ENCODE data around the gene CHN1.

Gene CHN1

GRCh38 chr2:174881678-174882077 lies 123.5 kb downstream of the CHN1 start:
- TF ChIP-seq CTCF (IDR thresholded peaks at IDR 0.05), result no peak
- Histone ChIP-seq H3K4me1 (ENCODE audit: control insufficient read depth in 1 of 2, insufficient read depth in 1 of 2, low read depth in 1 of 2, low read length in 1 of 2) (no peaks in the 10 kb centered on the region), H3K9me3 (no peaks in the 10 kb centered on the region), H3K27me3 (no peaks in the 10 kb centered on the region), H3K36me3 (no peaks in the 10 kb centered on the region), H3K27ac (no peak overlapping the region), H3K4me3 (ENCODE audit: low read depth in 1 of 2, low read length in 1 of 2) (no peak overlapping the region)

GRCh38 chr2:174878537-174879147 lies 126.5 kb downstream of the CHN1 start:
- Histone ChIP-seq H3K27me3 (no peaks in the 10 kb centered on the region), H3K4me1 (ENCODE audit: control insufficient read depth in 1 of 2, insufficient read depth in 1 of 2, low read depth in 1 of 2, low read length in 1 of 2) (no peaks in the 10 kb centered on the region), H3K9me3 (no peaks in the 10 kb centered on the region), H3K27ac (no peak overlapping the region), H3K4me3 (ENCODE audit: low read depth in 1 of 2, low read length in 1 of 2) (no peak overlapping the region), H3K36me3 (no peaks in the 10 kb centered on the region)
- TF ChIP-seq CTCF (IDR thresholded peaks at IDR 0.05), result no peak

GRCh38 chr2:174877751-174878150 lies 127.4 kb downstream of the CHN1 start:
- no peak for TF ChIP-seq CTCF (IDR thresholded peaks at IDR 0.05)
- Histone ChIP-seq H3K27ac (no peak overlapping the region), H3K4me3 (ENCODE audit: low read depth in 1 of 2, low read length in 1 of 2) (no peak overlapping the region), H3K27me3 (no peaks in the 10 kb centered on the region), H3K36me3 (no peaks in the 10 kb centered on the region), H3K4me1 (ENCODE audit: control insufficient read depth in 1 of 2, insufficient read depth in 1 of 2, low read depth in 1 of 2, low read length in 1 of 2) (no peaks in the 10 kb centered on the region), H3K9me3 (no peaks in the 10 kb centered on the region)

GRCh38 chr2:174877301-174877700 lies 127.9 kb downstream of the CHN1 start:
- H3K4me3 ChIP-seq (ENCODE audit: low read depth in 1 of 2, low read length in 1 of 2), result no peak overlapping the region
- no peaks in the 10 kb centered on the region for H3K36me3 ChIP-seq
- no peaks in the 10 kb centered on the region for H3K9me3 ChIP-seq
- no peak for TF ChIP-seq CTCF (IDR thresholded peaks at IDR 0.05)
- H3K4me1 ChIP-seq (ENCODE audit: control insufficient read depth in 1 of 2, insufficient read depth in 1 of 2, low read depth in 1 of 2, low read length in 1 of 2), result no peaks in the 10 kb centered on the region
- H3K27ac ChIP-seq, result no peak overlapping the region
- H3K27me3 ChIP-seq, result no peaks in the 10 kb centered on the region

- H3K27me3 ChIP-seq, result no peaks in the 10 kb centered on the region
- H3K27ac ChIP-seq, result no peak overlapping the region
- no peaks in the 10 kb centered on the region for H3K36me3 ChIP-seq
- H3K4me1 ChIP-seq (ENCODE audit: control insufficient read depth in 1 of 2, insufficient read depth in 1 of 2, low read depth in 1 of 2, low read length in 1 of 2), result no peaks in the 10 kb centered on the region
- H3K9me3 ChIP-seq, result no peaks in the 10 kb centered on the region
- no peak overlapping the region for H3K4me3 ChIP-seq (ENCODE audit: low read depth in 1 of 2, low read length in 1 of 2)
- TF ChIP-seq CTCF (IDR thresholded peaks at IDR 0.05), result no peak
These were observed 131.1 kb downstream of the CHN1 start for GRCh38 chr2:174874085-174874484.

- Histone ChIP-seq H3K27ac (no peak overlapping the region), H3K36me3 (no peaks in the 10 kb centered on the region), H3K4me1 (ENCODE audit: control insufficient read depth in 1 of 2, insufficient read depth in 1 of 2, low read depth in 1 of 2, low read length in 1 of 2) (no peaks in the 10 kb centered on the region), H3K27me3 (no peaks in the 10 kb centered on the region), H3K4me3 (ENCODE audit: low read depth in 1 of 2, low read length in 1 of 2) (no peak overlapping the region), H3K9me3 (no peaks in the 10 kb centered on the region)
- no peak for TF ChIP-seq CTCF (IDR thresholded peaks at IDR 0.05)
These were observed 131.7 kb downstream of the CHN1 start for GRCh38 chr2:174873471-174873870.

Data from neutrophil (primary cell).